Right ventricle myocardium inferior (tissue), 1 donor: ENCODE data around the gene C9. TPM values are rescaled to one million over a fixed set of nuclear protein-coding genes. Genes with fewer than 3 reads are reported as not detected.
"Not testable (repeated sequence)": the region's sequence is repeated elsewhere in the genome, so short reads cannot be mapped to it uniquely, and the experiment has no call there.

Source experiments
- ATAC-seq: fragments of 200-7000 bp; cut with Tn5 transposase; one replicate; pipeline ENCODE4 v1.9.1; 2020; ENCODE audit warnings: mild to moderate bottlenecking, moderate library complexity
- DNase-seq: peaks from one replicate; pipeline ENCODE4 v3.0.0; 2021; ENCODE audit errors: missing footprints
- intact Hi-C: fragments of 100-400 bp; cut with DNase I; formaldehyde crosslinking; loops from one replicate; pipeline ENCODE4 v1.11.0; 2022
- total RNA-seq: library from RNA; stranded (reverse); fragmentation: NEBNext Ultra II Directional; extraction: Animal tissue kit (Norgen Biotek cat#: 25700); gene quantifications from one replicate; pipeline ENCODE4 v1.2.1, GENCODE V29; 2021
- donor health status: DM: no; HTN: yes; CAD: no; lungs with severe emphysema.

C9 gene
- total RNA-seq, 1 donor from 2014 or later, result not detected

DNA sequence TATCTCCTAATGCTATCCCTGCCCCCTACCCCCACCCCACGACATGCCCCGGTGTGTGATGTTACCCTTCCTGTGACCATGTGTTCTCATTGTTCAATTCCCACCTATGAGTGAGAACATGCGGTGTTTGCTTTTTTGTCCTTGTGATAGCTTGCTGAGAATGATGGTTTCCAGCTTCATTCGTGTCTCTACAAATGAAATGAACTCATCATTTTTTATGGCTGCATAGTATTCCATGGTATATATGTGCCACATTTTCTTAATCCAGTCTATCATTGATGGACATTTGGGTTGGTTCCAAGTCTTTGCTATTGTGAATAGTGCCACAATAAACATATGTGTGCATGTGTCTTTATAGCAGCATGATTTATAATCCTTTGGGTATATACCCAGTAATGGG, 88.4 kb downstream of the C9 start:
- intact Hi-C loops, ATAC-seq, DNase-seq: not testable (repeated sequence)

GRCh38 chr5:39274398-39275085, 89.8 kb downstream of the C9 start:
- ATAC-seq (no peak), DNase-seq (no peak)
- intact Hi-C loops, result no loop called here

- ATAC-seq, result no peak
- intact Hi-C loops, result no loop called here
Observed at GRCh38 chr5:39273314-39273954, 90.9 kb downstream of the C9 start.

DNA sequence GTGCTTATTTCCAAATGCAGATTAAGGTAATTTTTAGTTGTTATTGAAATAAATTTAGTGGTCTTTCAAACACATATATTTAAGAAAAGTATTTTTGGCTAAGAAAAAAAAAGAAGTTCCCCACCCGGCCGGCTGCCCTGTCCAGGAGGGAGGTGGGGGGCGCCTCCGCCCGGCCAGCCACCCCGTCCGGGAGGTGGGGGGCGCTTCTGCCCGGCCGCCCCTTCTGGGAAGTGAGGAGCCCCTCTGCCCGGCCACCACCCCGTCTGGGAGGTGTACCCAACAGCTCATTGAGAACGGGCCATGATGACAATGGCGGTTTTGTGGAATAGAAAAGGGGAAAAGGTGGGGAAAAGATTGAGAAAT, 91.4 kb downstream of the C9 start:
- ATAC-seq, intact Hi-C loops, DNase-seq: not testable (repeated sequence)

More at GRCh38 chr5:39273314-39273954, 90.9 kb downstream of the C9 start:
- DNase-seq, result no peak

DNA sequence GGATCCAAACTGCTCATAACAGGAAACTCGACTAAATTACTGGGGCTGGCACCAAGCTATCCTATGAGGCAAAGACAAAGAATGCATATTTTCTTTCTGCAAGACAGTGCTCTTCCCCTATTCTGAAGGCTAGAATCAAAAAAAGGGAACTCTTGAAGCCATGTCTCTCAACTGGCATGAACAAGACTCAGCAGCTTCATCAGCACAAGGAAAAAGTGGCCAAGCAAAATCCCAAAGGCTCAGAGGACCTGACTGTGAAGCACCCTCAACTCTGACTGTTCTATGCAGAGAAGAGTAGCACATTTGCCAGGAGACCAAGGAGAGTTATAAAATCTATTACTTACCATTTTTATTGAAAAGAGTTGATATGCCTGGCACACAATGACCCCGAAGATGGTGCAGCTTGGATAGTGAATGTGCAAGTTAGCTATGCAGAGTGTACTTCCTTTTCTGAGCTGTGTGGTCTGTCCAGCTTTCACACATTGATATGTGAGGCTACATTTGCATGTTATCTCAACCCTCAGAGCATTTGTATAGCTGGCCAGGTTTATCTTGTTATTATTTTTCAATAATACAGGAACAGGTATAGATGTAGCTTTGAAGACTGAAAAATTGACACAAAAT, 94.0 kb downstream of the C9 start:
- DNase-seq, result no peak
- peak; percentile 60 for ATAC-seq
- intact Hi-C loops, result no loop called here

DNA sequence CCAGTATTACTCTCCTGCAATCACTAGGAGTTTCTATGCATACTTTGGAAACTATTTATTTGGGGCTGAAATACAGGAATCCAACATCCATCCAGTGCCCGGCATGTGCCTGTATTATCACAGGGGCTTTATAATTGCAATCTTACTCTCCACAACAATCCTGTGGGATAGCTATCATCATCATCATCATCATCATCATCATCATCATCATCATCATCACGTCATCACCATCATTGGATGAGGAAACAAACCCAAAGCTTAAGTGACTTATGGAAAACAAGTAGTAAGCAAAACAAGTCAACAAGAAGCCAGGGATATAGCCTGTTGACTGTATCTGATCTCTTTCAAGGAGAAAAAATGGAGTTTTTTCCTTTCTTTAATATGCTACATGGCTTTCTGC, 97.1 kb downstream of the C9 start:
- intact Hi-C loops, result no loop called here
- no peak for ATAC-seq
- DNase-seq, result no peak

DNA sequence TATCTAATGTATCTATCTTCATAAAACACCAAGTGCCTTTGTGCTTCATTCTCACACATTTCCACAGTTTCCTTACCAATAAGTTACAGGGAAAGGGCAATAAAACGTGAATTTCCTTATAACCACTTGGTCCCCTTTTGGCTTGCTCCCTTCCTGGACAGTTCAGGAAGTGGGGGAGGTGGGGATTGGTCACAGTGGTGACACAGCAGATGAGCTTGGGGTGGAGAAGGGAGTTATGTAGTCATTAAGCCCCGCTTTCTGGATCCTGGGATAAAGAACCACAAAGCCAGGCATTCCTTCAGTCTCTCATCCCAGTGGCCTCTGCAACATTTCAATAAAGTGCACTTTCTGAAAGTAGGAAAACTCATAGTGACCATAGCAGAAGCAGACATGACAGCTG, 97.9 kb downstream of the C9 start:
- intact Hi-C loops, result no loop called here
- no peak for ATAC-seq

GRCh38 chr5:39264528-39264927, 99.8 kb downstream of the C9 start:
- no peak for ATAC-seq
- intact Hi-C loops, result no loop called here
- DNase-seq, result no peak

More for the DNA sequence above, 97.9 kb downstream of the C9 start:
- no peak for DNase-seq

DNA sequence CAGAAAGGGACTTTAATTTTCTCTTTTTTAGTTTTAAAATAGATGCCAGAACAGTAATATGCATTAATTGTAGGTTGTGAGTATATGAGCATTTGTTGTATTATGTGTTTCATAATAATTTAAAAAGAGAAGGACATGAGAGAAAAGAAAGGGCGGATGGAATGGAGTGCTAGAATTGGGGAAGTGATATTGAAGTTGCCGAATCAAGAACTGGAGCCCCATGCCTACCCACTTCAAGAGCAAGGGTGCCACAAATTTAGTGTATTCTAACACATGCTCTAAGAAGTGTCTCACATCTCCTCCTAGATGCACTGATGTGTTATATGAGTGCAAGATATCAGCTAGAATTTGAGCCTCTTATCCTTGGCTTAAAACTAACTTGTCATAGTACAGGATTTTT, 101.3 kb downstream of the C9 start:
- intact Hi-C loops, result no loop called here
- ATAC-seq (no peak), DNase-seq (no peak)

- intact Hi-C loops, result no loop called here
- ATAC-seq, result no peak
- DNase-seq, result no peak
Observed at GRCh38 chr5:39260095-39260494, 104.2 kb downstream of the C9 start.

- intact Hi-C loops, result no loop called here
- ATAC-seq (no peak), DNase-seq (no peak)
Observed at GRCh38 chr5:39257554-39257953, 106.7 kb downstream of the C9 start.

GRCh38 chr5:39256477-39257235, 107.6 kb downstream of the C9 start:
- intact Hi-C loops, result no loop called here
- ATAC-seq, result peak; percentile 56
- DNase-seq, result no peak

DNA sequence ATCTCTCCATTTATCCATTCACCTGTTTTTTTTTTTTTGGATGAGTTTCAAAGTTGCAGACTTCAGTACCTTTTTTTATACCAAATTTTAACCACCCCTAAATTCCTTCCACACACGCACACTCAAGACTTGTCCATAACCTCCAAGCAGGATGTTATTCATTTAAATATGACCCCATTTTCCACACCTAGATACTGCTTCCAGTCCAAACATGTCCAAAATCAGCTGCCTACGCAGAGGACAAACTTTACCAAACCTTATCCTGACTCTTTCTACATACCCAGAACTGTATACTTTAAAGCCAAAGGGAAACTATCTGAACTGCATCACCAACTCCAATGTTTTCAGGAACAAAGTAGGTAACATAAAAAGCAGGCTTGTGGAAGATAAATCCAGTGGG, 108.9 kb downstream of the C9 start:
- DNase-seq, result no peak
- no peak for ATAC-seq
- intact Hi-C loops, result no loop called here

DNA sequence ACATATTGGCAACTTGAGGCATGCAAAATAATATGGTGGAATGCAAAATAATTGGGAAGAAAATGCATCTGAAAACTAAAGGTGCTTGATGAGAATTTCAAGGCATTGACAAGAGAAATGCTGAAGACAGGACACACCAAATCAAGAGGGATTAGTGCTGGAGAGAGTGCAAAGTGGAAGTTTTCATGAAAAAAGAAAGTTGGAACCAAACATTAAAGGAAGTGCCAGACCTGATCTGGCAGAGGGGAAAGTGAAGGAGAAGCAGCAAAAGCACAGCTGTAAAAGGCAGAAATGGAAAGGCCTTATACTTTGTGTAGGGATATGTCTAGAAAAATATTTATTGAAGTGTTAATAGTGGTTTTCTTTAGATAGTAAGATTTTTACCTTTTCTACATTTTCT, 109.6 kb downstream of the C9 start:
- intact Hi-C loops, result no loop called here
- ATAC-seq (no peak), DNase-seq (no peak)

GRCh38 chr5:39253196-39253595, 111.1 kb downstream of the C9 start:
- intact Hi-C loops, result no loop called here
- ATAC-seq (no peak), DNase-seq (no peak)

- intact Hi-C loops, result no loop called here
- ATAC-seq (no peak), DNase-seq (no peak)
Observed at GRCh38 chr5:39249564-39250274, 114.6 kb downstream of the C9 start.

- intact Hi-C loops, result no loop called here
- ATAC-seq (no peak), DNase-seq (no peak)
Observed at GRCh38 chr5:39249069-39249468, 115.2 kb downstream of the C9 start.

- ATAC-seq, result no peak
- intact Hi-C loops, result no loop called here
Observed at GRCh38 chr5:39240750-39241149, 123.5 kb downstream of the C9 start.

More at GRCh38 chr5:39240750-39241149, 123.5 kb downstream of the C9 start:
- DNase-seq, result no peak
